Measurements from ENCODE around the gene SERPINE1.

GRCh38 chr7:101156866-101157589, 30.1 kb downstream of the SERPINE1 start:
- TF ChIP-seq CTCF (IDR thresholded peaks at IDR 0.05; ENCODE audit: low read depth, low read length) (no peak), POLR2A (IDR thresholded peaks at IDR 0.05; ENCODE audit: extremely low read depth, insufficient read length) (no peak)
